HG03103 (cell line): ENCODE results near the gene TMEM238.

Experiments
- ATAC-seq: cut with Tn5 transposase; IDR thresholded peaks from one replicate; pipeline ENCODE4 v1.9.1; 2021; ENCODE audit warnings: low read depth; ENCODE audit not compliant: unreplicated experiment

TMEM238 gene

DNA sequence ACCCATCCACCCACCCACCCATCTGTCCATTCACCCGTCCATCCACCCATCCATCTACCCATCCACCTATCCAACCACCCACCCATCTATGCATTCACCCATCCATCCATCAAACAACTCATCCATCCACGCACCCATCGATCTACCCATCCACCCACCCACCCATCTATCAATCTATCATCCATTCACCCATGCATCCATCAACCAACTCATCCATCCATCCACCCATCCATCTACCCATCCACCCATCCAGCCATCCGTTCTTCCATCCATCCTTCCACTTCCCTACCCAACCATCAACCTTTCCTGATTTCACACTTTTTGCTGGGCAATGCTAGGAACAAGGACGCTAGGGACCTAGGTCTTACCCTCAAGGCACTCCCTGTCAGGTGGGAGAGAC is 2.1 kb downstream of the TMEM238 start:
- ATAC-seq, result no peak

GRCh38 chr19:55379174-55379573 is 4.9 kb downstream of the TMEM238 start:
- no peak for ATAC-seq

- ATAC-seq, result no peak
Measured at GRCh38 chr19:55377356-55378131, 6.5 kb downstream of the TMEM238 start.

GRCh38 chr19:55376241-55376933 is 7.7 kb downstream of the TMEM238 start, which contains the start of gene TMEM190:
TSS of gene TMEM190 (plus strand) at chr19:55376826. CDS start at chr19:55376854, 28 bp downstream.
- ATAC-seq, result no peak

DNA sequence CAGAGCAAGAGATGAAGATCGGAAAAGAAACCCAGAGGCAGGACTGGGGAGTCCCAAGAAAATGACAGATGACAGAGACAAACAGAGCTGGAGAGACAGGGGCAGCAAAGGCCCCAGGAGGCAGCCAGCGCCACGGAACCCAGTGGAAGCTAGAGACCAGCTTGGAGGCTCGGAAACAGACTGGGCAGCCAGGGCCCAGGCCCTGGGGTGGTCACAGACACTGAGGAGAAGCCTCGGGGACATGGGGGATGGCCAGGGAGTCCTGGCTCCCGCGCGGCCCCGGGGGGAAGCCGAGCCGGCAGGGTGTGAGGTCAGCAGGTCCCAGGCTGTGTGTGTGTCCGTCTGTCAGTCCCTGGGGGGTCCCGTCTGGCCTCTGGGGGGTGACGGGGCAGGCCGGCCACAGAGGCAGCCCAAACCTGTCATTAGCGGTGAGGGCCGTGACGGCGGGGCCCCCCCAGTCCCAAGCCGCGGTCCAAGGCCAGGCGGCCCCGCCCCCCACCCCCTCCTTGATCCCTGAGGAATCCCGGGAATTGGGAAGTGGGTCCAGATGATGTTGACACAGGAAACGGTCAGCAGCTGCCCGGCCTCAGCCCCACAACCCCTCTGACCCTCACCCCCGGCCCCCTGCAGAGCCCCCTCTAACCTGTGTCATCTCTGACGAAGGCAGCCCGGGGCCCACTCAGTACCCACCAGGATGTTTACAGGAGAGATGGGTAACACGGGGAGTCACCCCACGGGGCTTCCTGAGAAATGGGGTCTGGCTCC is 9.9 kb downstream of the TMEM238 start:
- no peak for ATAC-seq

- ATAC-seq, result no peak
Measured at GRCh38 chr19:55373306-55373992, 10.6 kb downstream of the TMEM238 start.

GRCh38 chr19:55372316-55373081 is 11.6 kb downstream of the TMEM238 start:
- ATAC-seq, result no peak

GRCh38 chr19:55370305-55370988 is 13.6 kb downstream of the TMEM238 start, which contains the start of gene IL11:
TSS of gene IL11 (minus strand) at chr19:55370463. CDS start at chr19:55370310, 153 bp downstream.
- no peak for ATAC-seq

DNA sequence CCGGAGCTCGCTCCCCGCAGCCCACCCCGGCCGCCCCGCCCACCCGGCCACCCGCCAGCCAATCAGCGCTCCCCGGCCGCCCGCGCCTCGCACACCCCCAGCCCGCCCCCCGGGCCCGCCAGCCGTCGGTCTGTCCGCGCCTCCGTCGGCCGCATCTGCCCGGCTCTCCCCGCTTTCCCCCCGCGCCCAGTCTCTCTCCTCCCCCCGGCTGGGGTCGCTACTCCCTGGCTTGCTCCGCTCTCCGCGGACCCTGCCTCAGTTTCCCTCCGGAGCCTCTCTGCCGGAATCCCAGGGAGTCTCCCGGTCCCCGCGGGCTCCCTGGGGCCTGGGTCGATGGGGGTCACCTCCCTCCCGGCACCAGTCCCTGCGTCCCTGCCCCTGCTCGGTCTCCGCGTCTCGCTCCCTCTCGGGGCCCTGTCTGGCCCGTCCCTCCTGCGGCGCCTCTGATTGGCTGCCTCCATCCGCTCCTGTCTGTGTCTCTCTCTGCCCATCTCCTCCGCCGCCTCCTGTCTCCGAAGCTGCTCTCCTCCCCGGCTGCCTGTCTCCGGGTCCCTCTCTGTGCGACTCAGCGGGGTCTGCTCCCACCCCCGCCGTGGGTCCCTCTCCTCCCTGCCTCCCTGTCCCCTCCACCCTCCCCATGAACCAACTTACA is 14.3 kb downstream of the TMEM238 start:
- no peak for ATAC-seq

DNA sequence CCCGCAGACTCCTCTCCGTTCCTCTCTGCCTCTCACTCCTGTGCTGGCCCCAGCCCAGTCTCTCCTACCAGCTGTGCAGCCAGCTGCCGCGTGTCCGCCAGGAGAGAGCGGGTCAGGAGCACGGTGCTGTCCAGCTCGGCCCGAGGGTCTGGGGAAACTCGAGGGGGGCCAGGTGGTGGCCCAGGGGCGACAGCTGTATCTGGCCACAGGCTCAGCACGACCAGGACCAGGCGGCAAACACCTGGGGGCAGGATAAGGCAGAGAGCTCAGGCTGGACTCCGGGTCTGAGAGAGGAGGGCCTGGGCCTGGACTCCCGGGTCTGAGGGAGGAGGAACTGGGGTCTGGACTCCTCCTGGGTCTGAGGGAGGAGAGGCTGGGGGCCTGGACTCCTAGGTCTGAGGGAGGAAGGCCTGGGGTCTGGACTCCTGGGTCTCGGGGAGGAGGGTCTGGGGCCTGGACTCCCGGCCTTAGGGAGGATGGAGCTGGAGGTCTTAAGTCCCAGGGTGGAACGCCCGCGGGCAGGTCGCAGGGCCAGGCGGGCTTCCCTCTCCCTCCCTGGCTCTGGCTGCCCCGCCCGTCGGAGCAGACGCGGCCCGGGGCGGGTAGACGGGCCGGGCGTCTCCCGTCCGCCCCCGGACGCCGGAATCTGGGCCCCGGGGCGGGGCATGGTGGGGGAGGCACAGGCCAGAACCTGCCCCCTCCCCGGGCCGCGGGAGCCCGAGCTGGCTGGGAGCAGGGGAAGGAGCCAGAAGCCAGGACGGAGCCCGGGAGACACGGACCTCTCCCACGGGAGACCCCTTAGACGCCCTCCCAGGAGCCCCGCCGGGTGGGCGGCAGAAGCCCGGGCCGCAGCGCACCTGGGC is 15.2 kb downstream of the TMEM238 start:
- ATAC-seq, result no peak

DNA sequence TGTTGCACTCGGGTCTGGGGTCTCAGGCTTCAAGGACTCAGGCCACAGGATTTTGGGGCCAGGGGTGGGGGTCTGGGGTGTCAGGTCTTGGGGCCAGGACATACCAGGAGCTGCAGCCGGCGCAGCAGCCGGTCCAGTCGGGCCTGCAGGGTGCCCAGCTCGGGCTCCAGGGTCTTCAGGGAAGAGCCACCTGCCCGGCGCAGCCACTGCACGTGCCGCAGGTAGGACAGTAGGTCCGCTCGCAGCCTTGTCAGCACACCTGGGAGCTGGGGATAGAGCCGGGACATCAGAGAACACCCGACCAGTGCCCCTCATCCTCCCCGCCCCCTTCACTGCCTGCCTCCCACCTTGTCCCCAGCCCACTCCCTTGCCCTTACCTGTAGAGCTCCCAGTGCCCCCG is 16.0 kb downstream of the TMEM238 start:
- no peak for ATAC-seq

DNA sequence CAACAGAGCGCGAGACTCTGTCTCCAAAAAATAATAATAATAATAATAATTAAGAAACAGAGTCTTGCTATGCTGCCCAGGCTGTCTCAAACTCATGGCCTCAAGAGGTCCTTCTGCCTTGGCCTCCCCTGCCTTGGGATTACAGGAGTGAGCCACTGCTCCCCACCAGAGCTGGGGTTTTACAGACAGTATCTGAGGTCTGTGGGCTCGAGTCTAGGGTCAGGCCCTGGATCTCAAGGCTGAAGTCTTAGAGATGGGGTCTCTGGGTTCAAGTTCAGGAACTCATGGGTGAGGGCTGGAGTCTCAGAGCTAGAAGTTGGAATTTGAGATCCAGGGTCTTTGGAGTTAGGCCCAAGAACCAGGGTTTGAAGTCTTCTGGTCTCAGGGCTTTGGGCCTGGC is 17.3 kb downstream of the TMEM238 start:
- ATAC-seq, result no peak

- no peak for ATAC-seq
Measured at GRCh38 chr19:55365964-55366363, 18.1 kb downstream of the TMEM238 start.

DNA sequence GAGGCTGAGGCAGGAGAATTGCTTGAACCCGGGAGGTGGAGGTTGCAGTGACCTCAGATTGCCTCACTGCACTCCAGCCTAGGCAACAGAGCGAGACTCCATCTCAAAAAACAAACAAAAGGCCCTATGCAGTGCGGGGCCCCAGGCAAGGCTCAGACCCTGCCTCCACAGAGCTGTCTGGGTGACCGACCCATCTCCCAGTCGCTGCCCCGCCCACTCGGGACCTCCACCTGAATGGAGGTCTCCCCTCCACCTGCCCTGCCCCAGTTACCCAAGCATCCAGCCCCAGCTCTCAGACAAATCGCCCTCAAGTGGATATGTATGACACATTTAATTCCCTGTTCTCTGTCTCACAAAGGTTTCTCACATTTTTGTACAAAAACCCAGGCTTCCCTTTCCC is 18.8 kb downstream of the TMEM238 start:
- no peak for ATAC-seq

DNA sequence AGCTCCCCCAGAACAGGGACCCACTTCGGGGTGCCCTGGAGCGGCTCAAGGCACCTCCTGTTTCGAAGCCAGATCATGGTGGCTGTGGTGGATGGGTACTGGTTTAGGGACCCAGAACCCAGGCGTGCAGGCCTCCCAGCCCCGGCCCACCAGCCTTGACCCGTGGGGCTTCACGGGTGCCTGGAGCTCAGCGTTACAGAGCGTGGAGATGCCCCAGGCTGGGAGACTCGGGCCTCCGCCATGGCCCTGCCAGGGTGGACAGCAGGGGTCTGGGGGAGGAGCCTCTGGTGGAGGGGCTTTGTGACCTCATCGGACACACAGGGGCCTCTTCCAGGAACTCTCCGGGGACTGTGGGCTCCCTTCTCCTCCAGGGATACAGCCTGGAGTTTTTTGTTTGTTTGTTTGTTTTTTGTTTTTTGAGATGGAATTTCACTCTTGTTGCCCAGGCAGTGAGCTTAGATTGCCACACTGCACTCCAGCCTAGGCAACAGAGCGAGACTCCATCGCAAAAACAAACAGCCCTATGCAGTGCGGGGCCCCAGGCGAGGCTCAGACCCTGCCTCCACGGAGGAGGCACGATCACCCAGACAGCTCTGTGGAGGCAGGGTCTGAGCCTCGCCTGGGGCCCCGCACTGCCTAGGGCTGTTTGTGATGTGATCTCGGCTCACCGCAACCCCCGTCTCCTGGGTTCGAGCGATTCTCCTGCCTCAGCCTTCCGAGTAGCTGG is 20.9 kb downstream of the TMEM238 start, which contains the start of gene GARIN5B:
GARIN5B (minus strand) TSS at position 271 of the 727 bp plus-strand sequence; CDS start at position 77, 194 bp downstream.
- ATAC-seq, result no peak

DNA sequence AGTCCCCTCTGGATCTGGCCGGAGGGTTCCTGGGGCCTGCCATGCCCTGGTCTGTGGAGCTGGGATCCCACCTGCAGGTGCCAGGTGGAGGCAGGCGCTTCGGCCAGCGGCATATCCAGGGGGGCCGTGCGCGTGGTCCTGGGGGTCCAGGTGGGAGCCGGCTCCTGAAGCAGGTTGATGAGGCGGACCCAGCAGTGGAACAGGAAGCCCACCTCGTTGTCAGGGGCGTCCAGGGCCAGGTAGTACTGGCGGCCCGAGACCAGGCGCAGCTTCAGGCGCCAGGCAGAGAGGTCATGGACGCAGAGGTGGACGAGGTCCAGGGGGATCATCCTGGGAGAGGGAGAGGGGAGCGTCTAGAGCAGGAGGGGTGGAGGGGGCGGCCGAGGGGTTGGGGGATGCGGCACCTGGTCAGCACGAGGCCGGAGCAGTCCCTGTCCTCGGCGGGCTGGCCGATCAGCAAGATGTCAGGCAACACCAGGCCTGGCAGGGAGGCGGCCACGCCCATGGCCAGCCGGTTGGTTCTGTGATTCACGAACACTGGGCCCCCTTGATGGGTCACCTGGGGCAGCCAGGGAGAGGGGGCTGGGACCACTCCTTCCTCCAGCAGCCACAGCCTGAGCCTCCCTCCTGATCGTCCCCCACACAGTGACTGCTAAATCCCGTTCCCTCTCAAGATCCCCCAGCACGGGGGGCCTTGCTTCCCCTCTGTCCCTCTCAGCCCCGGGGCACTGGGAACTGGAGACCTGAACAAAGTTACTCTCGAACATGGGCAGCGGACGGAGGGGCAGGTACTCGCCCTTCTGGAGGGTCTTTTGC is 21.7 kb downstream of the TMEM238 start:
- no peak for ATAC-seq
